IPS DF 6.9 (cell line): Measurements from ENCODE around the gene MAP1LC3B2.

Experiments used
- DNase-seq: peaks from one replicate; pipeline ENCODE4 v3.0.0-alpha.2; 2013; ENCODE audit warnings: low read depth, low spot score
- H3K27ac ChIP-seq: one replicate; pipeline ENCODE4 v1.5.1; 2013; ENCODE audit warnings: low read length, control low read depth
- H3K27me3 ChIP-seq: 2 replicates; pipeline ENCODE4 v1.6.1; 2013; ENCODE audit warnings: mild to moderate bottlenecking, low read length; ENCODE audit not compliant: control insufficient read depth, insufficient read depth
- H3K36me3 ChIP-seq: 2 replicates; pipeline ENCODE4 v1.6.1; 2013; ENCODE audit warnings: low read length; ENCODE audit not compliant: control insufficient read depth, insufficient read depth
- H3K4me1 ChIP-seq: 2 replicates; pipeline ENCODE4 v1.6.1; 2013; ENCODE audit warnings: low read length; ENCODE audit not compliant: control insufficient read depth, insufficient read depth
- H3K4me3 ChIP-seq: 2 replicates; pipeline ENCODE4 v1.5.1; 2013; ENCODE audit warnings: mild to moderate bottlenecking, low read length
- H3K9me3 ChIP-seq: 2 replicates; pipeline ENCODE4 v1.6.1; 2013; ENCODE audit warnings: low read length, inconsistent platforms; ENCODE audit not compliant: control insufficient read depth, insufficient read depth
- WGBS: extraction: QIAGEN DNeasy Blood & Tissue Kit; methylation state at CpG from one replicate; pipeline ENCODE4 v1.1.7; 2013; ENCODE audit warnings: mixed read lengths, missing lambda C conversion rate; ENCODE audit not compliant: insufficient read length, insufficient coverage; 5-methylcytosine and 5-hydroxymethylcytosine counted together

The MAP1LC3B2 gene

DNA sequence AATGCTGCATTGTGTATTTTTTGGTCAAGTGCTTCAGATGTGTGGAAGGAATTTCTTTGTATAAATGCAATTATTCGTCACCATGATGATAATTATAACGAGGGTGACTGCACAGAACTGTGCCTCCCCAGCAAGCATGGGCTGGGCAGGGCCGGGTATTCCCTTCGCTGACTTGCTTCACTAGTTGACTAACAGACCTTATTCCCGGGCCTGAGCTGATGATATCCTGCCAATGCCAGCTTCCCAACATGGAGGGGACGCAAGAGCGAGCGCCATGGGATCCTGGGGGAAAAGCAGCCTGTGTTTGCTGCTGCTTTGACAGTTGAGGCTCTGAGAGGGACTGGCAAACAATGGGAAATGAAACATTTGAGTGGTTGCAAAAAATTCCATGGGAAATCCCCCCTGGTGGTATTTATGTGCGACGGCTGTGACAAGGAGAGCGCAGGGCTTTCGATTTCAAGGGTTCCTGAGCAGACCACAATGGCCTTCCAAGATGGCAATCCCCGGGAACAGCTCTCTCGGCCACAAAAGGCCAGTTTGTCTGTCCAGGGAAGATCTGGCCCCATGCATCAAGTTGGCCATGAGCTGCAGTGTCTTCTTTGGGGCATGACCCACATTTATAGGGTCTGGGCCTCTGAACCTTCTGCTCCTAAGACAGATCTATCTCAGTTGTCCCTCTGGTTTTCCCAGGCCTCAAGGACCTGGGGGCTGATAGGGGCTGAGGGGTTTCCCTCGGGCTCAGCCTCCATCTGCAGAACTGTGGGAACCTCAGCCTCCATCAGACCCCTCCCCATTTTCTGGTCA lies 21.9 kb upstream of the MAP1LC3B2 start:
- Histone ChIP-seq H3K36me3 (no peaks in the 10 kb centered on the region), H3K4me1 (peaks cover 5% of the 10 kb centered on the region), H3K27ac (no peak overlapping the region), H3K9me3 (no peaks in the 10 kb centered on the region), H3K4me3 (no peak overlapping the region), H3K27me3 (no peaks in the 10 kb centered on the region; the same call in 1 of the 2 replicates)
- DNase-seq = no peak
- no CpG with 5 or more reads among the region's 15 CpGs for WGBS

DNA sequence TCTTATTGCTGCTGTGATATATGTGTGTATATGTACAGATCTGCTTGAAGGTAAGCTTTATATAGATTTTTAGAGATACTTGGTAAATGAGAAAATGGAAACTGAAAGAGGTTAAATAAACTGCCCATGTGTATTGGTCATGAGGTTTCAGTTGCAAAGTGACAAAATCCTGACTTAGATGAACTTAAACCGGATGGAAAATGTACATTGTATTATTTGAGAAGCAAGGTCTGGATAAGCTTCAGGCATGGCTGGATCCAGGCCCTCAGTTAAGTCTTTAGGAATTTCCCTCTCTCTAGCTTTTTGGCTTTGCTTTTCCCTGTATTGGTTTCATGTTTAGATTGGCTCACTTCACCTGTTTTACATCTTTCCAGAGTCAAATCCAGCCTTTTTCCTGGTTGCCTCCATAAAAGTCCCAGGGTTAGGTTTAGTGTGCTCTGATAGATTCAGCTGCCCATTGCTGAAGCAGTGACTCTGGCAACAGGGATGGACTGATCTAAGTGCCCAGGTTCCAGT lies 21.0 kb upstream of the MAP1LC3B2 start:
- DNase-seq = no peak
- Histone ChIP-seq H3K4me3 (no peak overlapping the region), H3K4me1 (peaks cover 2% of the 10 kb centered on the region; the same call in 1 of the 2 replicates), H3K36me3 (no peaks in the 10 kb centered on the region), H3K9me3 (no peaks in the 10 kb centered on the region), H3K27me3 (no peaks in the 10 kb centered on the region), H3K27ac (no peak overlapping the region)
- WGBS = no CpG with 5 or more reads among the region's 1 CpG

DNA sequence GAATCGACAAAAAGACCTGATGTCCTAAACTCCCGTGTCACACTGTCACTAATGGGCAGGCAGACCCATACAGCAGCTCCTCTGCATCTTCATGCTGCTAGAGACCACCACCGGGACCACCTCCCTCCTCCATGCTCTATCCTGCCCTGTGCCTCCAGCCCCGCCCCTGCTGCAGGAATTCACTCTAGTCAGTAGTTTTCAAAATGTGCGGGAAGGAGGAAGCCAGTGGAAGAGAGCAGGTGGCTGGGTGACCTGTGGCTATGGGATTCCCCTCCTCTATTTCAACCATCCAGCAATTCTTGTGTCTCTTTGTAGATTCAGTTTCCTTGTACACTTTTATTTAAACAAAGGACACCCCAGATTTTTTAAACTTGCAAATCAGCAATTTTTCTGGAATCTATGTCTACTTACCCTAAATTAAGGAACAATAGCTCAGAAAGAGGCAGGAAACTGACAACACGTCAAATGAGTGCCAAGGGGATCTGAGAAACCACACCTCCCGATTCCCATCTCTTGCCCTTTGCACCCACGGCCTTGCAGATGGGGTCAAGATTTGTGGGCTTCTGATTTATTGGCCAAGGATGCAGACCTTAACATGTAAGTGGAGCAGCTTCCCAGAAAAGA lies 20.4 kb upstream of the MAP1LC3B2 start:
- no peaks in the 10 kb centered on the region for H3K27me3 ChIP-seq

DNA sequence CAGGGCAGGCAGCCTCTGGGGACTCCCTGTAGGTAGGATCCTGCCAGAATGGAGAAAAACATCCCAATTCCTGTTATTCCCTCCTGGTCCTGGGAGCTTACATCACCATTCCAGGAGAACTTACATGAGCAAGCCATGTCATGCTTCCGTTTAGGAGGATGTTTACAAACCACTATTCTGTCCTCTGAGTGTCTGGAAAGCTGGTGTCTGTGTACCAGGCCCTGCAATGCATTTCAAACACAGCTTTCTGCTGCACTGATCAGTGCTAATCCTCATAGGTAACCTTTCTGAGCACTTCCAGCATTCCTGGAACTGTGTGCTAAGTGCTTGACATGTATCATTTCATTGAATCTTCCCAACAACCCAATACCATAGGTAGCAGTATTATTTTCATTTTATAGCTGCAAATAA lies 19.8 kb upstream of the MAP1LC3B2 start:
- Histone ChIP-seq H3K4me3 (no peak overlapping the region), H3K27ac (no peak overlapping the region), H3K9me3 (no peaks in the 10 kb centered on the region), H3K36me3 (no peaks in the 10 kb centered on the region), H3K27me3 (no peaks in the 10 kb centered on the region), H3K4me1 (peaks cover 2% of the 10 kb centered on the region; the same call in 1 of the 2 replicates)
- no peak for DNase-seq
- WGBS = no CpG with 5 or more reads among the region's 1 CpG

More for the DNA sequence above, 20.4 kb upstream of the MAP1LC3B2 start:
- Histone ChIP-seq H3K4me1 (peaks cover 2% of the 10 kb centered on the region; the same call in 1 of the 2 replicates), H3K36me3 (no peaks in the 10 kb centered on the region), H3K27ac (no peak overlapping the region), H3K4me3 (no peak overlapping the region), H3K9me3 (no peaks in the 10 kb centered on the region)
- WGBS = no CpG with 5 or more reads among the region's 8 CpGs
- no peak for DNase-seq

DNA sequence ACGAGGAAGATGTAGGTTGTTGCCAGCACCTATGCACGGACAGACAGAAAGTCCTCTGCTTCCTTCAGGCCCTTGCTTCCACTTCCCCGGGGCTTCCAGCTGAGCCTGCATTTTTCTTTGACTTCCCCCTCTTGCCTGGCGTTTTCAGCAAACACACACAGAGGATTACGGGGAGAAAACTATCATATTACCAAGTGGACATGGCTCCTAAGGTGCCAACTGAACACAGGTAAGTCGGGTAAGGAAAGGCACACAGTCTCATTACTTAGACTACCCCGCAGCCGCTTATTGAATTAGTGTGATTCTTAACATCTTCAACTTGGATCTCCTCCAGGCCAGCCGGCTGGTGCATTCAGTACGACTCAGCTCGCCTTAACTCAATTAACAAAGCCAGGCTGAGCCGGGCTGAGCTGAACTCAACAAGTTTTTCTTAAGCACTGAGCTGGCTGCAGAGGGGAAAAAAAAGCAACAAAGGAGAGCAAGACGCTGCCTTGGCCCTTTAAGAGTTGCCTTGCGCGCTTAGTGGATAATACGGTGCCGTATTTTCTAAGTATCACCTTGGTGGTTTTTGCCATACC lies 19.2 kb upstream of the MAP1LC3B2 start:
- no peak overlapping the region for H3K27ac ChIP-seq
- no CpG with 5 or more reads among the region's 17 CpGs for WGBS

DNA sequence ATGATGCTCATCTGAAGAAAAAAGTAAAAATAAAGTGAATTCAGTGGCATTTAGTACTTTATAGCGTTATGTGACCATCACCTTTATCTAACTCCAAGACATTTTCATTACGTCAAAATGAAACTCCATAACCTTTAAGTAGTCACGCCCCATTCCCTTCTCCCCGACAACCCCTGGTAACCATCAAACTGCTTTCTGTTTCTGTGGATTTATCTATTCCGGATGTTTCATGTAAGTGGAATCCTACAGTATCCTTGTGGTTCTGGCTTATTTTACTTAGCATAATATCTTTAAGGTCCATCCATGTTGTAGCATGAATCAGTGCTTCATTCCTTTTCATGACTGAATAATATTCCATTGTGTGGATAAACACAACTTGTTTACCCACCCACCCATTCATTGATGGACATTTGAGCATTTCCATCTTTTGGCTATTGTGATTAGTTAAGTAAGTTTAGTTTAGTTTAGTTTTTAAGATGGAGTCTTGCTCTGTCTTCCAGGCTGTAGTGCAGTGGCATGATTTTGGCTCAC lies 18.5 kb upstream of the MAP1LC3B2 start:
- no peak for DNase-seq
- Histone ChIP-seq H3K36me3 (no peaks in the 10 kb centered on the region), H3K4me1 (peaks cover 2% of the 10 kb centered on the region; the same call in 1 of the 2 replicates), H3K27ac (no peak overlapping the region), H3K9me3 (no peaks in the 10 kb centered on the region), H3K4me3 (no peak overlapping the region), H3K27me3 (no peaks in the 10 kb centered on the region)
- WGBS = no CpG with 5 or more reads among the region's 5 CpGs

More for the DNA sequence above, 19.2 kb upstream of the MAP1LC3B2 start:
- Histone ChIP-seq H3K27me3 (no peaks in the 10 kb centered on the region), H3K9me3 (no peaks in the 10 kb centered on the region), H3K36me3 (no peaks in the 10 kb centered on the region), H3K4me1 (peaks cover 2% of the 10 kb centered on the region; the same call in 1 of the 2 replicates), H3K4me3 (no peak overlapping the region)
- DNase-seq = no peak

DNA sequence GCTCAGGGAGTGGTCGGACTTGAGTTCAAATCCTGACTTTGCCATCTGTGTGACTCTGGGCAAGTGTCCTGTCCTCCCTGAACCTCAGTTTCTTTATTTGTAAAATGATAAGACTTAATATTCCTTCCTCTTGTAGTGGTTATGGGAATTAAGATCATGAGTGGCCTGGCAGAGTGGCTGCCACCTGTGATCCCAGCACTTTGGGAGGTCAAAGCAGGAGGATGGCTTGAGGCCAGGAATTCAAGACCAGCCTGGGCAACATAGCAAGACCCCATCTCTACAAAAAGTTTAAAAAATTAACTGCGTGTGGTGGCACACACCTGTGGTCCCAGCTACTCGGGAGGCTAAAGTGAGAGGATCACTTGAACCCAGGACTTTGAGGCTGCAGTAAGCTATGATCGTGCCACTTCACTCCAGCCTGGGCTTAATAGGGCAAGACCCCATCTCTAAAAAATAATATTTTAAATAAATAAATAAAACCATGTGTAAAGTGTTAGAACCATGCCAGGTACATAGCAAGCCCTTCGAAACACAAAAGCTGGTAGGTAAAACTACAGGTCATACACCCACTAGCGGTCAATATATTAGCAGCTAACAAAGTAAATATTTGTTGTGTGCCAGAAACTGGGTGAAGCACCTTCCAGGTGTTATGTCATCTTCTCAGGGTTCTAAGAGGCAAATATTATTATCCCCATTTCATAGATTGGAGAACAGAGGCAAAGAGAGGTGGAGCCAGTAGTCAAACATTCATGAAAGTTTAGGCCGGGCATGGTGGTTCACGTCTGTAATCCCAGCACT lies 17.4 kb upstream of the MAP1LC3B2 start:
- Histone ChIP-seq H3K27me3 (no peaks in the 10 kb centered on the region), H3K27ac (no peak overlapping the region), H3K4me1 (peaks cover 3% of the 10 kb centered on the region; the same call in 1 of the 2 replicates), H3K36me3 (no peaks in the 10 kb centered on the region), H3K4me3 (no peak overlapping the region), H3K9me3 (no peaks in the 10 kb centered on the region)
- DNase-seq = no peak
- no CpG with 5 or more reads among the region's 8 CpGs for WGBS

DNA sequence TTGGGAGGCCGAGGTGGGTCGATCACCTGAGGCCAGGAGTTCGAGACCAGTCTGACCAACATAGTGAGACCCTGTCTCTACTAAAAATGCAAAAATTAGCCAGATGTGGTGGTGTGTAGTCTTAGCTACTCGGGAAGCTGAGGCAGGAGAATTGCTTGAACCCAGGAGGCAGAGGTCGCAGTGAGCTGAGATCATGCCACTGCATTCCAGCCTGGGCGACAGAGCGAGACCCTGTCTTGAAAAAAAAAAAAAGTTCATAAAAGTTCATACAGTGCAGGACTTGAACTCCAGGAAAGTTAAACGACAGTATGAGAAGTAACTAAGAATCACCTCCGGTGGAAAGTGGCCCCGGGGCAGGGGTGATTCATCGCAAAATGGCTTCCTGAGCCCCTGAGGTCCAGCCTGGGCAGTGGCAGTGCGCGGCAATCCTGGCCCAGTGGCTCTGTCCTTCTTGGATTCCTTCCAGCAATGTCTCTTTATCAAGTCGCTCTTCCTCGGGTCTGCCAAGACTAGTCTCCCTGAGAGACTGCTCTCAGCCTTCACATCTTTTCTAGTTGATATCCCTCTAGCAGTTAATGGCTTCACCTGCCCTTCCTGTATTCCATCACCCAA lies 16.7 kb upstream of the MAP1LC3B2 start:
- no peak for DNase-seq
- no CpG with 5 or more reads among the region's 15 CpGs for WGBS
- Histone ChIP-seq H3K27ac (no peak overlapping the region), H3K4me3 (no peak overlapping the region), H3K9me3 (no peaks in the 10 kb centered on the region), H3K4me1 (0 out of 2 replicates have a peak, but pooled peaks cover 1% of the 10 kb centered on the region), H3K27me3 (no peaks in the 10 kb centered on the region), H3K36me3 (no peaks in the 10 kb centered on the region)

DNA sequence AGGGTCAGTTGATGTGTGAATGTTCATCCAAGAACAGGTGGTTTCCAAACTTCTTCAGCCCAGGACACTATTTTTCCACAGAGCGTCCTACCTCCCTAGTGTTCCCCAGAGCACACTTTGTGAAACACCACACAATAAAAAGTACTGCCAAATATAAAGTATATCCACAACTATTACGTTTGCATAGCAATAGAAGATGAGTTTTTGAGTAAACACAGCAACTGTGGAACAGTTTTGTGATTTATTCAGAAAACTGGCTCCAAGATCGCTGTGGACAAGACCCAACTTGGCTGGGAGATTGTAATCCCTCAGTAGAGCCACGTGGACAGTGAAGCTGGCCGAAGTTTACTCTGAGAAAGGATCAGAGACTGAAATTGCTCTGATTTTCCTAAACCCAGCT lies 14.5 kb upstream of the MAP1LC3B2 start:
- Histone ChIP-seq H3K4me1 (0 out of 2 replicates have a peak, but pooled peaks cover 1% of the 10 kb centered on the region), H3K9me3 (no peaks in the 10 kb centered on the region)
- no CpG with 5 or more reads among the region's 5 CpGs for whole genome bisulfite sequencing

More for the DNA sequence above, 14.5 kb upstream of the MAP1LC3B2 start:
- DNase-seq = no peak
- Histone ChIP-seq H3K27me3 (no peaks in the 10 kb centered on the region), H3K36me3 (no peaks in the 10 kb centered on the region), H3K27ac (no peak overlapping the region), H3K4me3 (no peak overlapping the region)
